Fibroblast of lung (primary cell): Measurements from ENCODE around the gene MRPS34.

Experiments used
- EZH2 ChIP-seq: IDR thresholded peaks from 2 replicates; pipeline ENCODE4 v1.5.1; 2012; ENCODE audit warnings: low read length, control low read depth, mild to moderate bottlenecking; ENCODE audit errors: missing control alignments
- TF ChIP-seq, protein P1 (sequence below), 2 donors: IDR thresholded peaks in 1 of 2; conservative IDR thresholded peaks in 1 of 2; 1 replicate in 1 of 2; 2 replicates in 1 of 2; pipeline ENCODE4 v1.5.1; 2011 to 2012; ENCODE audit warnings: low read length in 2 of 2, control low read depth in 1 of 2, inconsistent platforms in 1 of 2, low read depth in 1 of 2, mild to moderate bottlenecking in 1 of 2

DNA sequence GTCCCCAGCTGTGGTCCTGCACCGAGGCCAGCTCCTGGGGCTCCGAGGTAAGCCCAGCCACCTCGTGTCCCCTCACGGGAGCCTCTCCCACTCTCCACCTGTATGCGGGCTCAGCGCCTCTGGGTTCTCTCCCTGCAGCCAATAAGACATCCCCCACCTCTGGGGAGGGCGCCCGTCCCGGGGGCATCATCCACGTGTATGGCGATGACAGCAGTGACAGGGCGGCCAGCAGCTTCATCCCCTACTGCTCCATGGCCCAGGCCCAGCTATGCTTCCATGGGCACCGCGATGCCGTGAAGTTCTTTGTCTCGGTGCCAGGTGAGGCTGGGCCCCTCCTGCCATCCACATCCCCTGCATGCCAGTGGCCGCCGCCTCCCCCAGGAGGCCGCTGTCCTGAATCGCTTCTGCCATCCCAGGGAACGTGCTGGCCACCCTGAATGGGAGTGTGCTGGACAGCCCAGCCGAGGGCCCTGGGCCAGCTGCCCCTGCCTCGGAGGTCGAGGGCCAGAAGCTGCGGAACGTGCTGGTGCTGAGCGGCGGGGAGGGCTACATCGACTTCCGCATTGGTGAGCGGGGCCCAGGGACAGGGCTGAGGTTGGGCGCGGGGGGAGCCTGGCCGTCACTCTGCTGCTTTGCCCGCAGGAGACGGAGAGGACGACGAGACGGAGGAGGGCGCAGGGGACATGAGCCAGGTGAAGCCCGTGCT, 4.7 kb downstream of the MRPS34 start:
- TF ChIP-seq, protein P1, sequence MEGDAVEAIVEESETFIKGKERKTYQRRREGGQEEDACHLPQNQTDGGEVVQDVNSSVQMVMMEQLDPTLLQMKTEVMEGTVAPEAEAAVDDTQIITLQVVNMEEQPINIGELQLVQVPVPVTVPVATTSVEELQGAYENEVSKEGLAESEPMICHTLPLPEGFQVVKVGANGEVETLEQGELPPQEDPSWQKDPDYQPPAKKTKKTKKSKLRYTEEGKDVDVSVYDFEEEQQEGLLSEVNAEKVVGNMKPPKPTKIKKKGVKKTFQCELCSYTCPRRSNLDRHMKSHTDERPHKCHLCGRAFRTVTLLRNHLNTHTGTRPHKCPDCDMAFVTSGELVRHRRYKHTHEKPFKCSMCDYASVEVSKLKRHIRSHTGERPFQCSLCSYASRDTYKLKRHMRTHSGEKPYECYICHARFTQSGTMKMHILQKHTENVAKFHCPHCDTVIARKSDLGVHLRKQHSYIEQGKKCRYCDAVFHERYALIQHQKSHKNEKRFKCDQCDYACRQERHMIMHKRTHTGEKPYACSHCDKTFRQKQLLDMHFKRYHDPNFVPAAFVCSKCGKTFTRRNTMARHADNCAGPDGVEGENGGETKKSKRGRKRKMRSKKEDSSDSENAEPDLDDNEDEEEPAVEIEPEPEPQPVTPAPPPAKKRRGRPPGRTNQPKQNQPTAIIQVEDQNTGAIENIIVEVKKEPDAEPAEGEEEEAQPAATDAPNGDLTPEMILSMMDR (conservative IDR thresholded peaks at IDR 0.05 in 1 of 2, IDR thresholded peaks at IDR 0.05 in 1 of 2; ENCODE audit: low read depth in 1 of 2, low read length in 2 of 2): no peak
- no peak for TF ChIP-seq EZH2
